ENCODE results near the gene CD226. TPM values are rescaled to one million over a fixed set of nuclear protein-coding genes. Genes with fewer than 3 reads are reported as not detected.

The CD226 gene
- total and polyA plus RNA-seq, 2 of the 13 experiments (the other 11 are each of a cell fraction or from before 2014, with no cell fraction given) = 0.13 to 0.77 TPM

- DNase-seq (ENCODE audit: low spot score) (no peak), ATAC-seq (no peak), FAIRE-seq (no peak)
- 82% methylated on average over 2 of the region's 2 CpGs for WGBS (ENCODE audit: low lambda C conversion rate)
- Histone ChIP-seq H3K4me1 (ENCODE audit: insufficient read depth, low read length) (no peaks in the 10 kb centered on the region; the same call in 1 of the 2 replicates), H3K27ac (ENCODE audit: extremely low read length, insufficient read depth, low read length) (no peak overlapping the region), H3K4me3 (replicated peaks in 1 of 3; ENCODE audit: insufficient read depth in 1 of 3, low read depth in 2 of 3, low read length in 3 of 3) (no peak overlapping the region), H3K4me2 (ENCODE audit: low read depth, low read length) (no peak overlapping the region), H3K27me3 (ENCODE audit: control insufficient read depth in 1 of 2, insufficient read depth in 2 of 2, low read length in 2 of 2) (no peaks in the 10 kb centered on the region), H3K9ac (ENCODE audit: insufficient read depth, low read depth, low read length) (no peak overlapping the region), H3K79me2 (ENCODE audit: insufficient read depth, low read length) (no peaks in the 10 kb centered on the region), H3K9me3 (ENCODE audit: low read length) (no peaks in the 10 kb centered on the region), H4K20me1 (ENCODE audit: insufficient read depth, low read length) (no peaks in the 10 kb centered on the region), H3K36me3 (replicated peaks in 1 of 2; ENCODE audit: control insufficient read depth in 1 of 2, insufficient read depth in 2 of 2, low read length in 2 of 2) (no peaks in the 10 kb centered on the region), H2AFZ (ENCODE audit: low read length) (no peak overlapping the region)
- intact Hi-C loops (cut with micrococcal nuclease; ENCODE audit: unreplicated experiment) = no loop called here
- no TSS peak for BruUV-seq (replicated peaks)
- CTCF ChIA-PET (ENCODE audit: low intra/inter-chr PET ratio, low total read pairs) = no interaction called here
- no peak for TF ChIP-seq XBP1 (CRISPR knock-in tag; IDR thresholded peaks at IDR 0.05)
- TF ChIP-seq CENPT (CRISPR knock-in tag; IDR thresholded peaks at IDR 0.05; ENCODE audit: low read depth) = no peak
- TF ChIP-seq ESRRA (CRISPR knock-in tag; IDR thresholded peaks at IDR 0.05; ENCODE audit: low read depth) = no peak
- no peak for TF ChIP-seq CHCHD3 (CRISPR knock-in tag; IDR thresholded peaks at IDR 0.05)
- no peak for TF ChIP-seq ZNF883 (CRISPR knock-in tag; IDR thresholded peaks at IDR 0.05; ENCODE audit: not compliant biosample characterization)
- no peak for TF ChIP-seq ZNF878 (CRISPR knock-in tag; IDR thresholded peaks at IDR 0.05)
- TF ChIP-seq HMGXB3 (CRISPR knock-in tag; IDR thresholded peaks at IDR 0.05; ENCODE audit: borderline replicate concordance) = no peak
- no peak for TF ChIP-seq KDM5A (IDR thresholded peaks at IDR 0.05; ENCODE audit: borderline replicate concordance, low read length)
- TF ChIP-seq ZNF782 (CRISPR knock-in tag; IDR thresholded peaks at IDR 0.05; ENCODE audit: borderline replicate concordance) = no peak
- no peak for TF ChIP-seq POLR2G (IDR thresholded peaks at IDR 0.05; ENCODE audit: low read depth, low read length)
- no peak for TF ChIP-seq KDM1A (CRISPR knock-in tag; IDR thresholded peaks at IDR 0.05)
- TF ChIP-seq ETV6 (CRISPR knock-in tag; conservative IDR thresholded peaks at IDR 0.05) = no peak
- no peak for TF ChIP-seq ZNF432 (CRISPR knock-in tag; IDR thresholded peaks at IDR 0.05; ENCODE audit: borderline replicate concordance)
- TF ChIP-seq SSRP1 (CRISPR knock-in tag; IDR thresholded peaks at IDR 0.05) = no peak
- no peak for TF ChIP-seq ZBTB8A (CRISPR knock-in tag; IDR thresholded peaks at IDR 0.05; ENCODE audit: borderline replicate concordance, low read depth)
- no peak for TF ChIP-seq HNRNPUL1 (IDR thresholded peaks at IDR 0.05; ENCODE audit: low read depth, low read length)
- TF ChIP-seq, protein P1, sequence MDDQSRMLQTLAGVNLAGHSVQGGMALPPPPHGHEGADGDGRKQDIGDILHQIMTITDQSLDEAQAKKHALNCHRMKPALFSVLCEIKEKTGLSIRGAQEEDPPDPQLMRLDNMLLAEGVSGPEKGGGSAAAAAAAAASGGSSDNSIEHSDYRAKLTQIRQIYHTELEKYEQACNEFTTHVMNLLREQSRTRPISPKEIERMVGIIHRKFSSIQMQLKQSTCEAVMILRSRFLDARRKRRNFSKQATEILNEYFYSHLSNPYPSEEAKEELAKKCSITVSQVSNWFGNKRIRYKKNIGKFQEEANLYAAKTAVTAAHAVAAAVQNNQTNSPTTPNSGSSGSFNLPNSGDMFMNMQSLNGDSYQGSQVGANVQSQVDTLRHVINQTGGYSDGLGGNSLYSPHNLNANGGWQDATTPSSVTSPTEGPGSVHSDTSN (CRISPR knock-in tag; IDR thresholded peaks at IDR 0.05; ENCODE audit: borderline replicate concordance) = no peak
- POLR2A ChIA-PET = no interaction called here
- in situ Hi-C loops (cut with HindIII; ENCODE audit: extremely low pct_ligation_motif_present, low pct_unique_long_range_greater_than_20kb) = no loop called here
Observed at GRCh38 chr18:69871363-69871762, 76.3 kb downstream of the CD226 start.
